Left lung (tissue), 10 donors: ENCODE results near the gene SPATA2. TPM values are rescaled to one million over a fixed set of nuclear protein-coding genes. Genes with fewer than 3 reads are reported as not detected.

Experiments
- ATAC-seq: fragments of 200-7000 bp; cut with Tn5 transposase; one replicate; pipeline ENCODE4 v1.9.1; 2020; ENCODE audit warnings: moderate library complexity
- DNase-seq, 4 donors: peaks; one replicate each; pipeline ENCODE4 v3.0.0-alpha.2; 2013 to 2020
- H3K27ac ChIP-seq, 2 donors: fragments of 200-600 bp; sonication (generic) in 1 of 2; one replicate each; pipeline versions ENCODE4 v1.5.0 to v1.8.0; 2020 to 2021
- H3K27me3 ChIP-seq, 2 donors: fragments of 200-600 bp; sonication (generic) in 1 of 2; one replicate each; pipeline versions ENCODE4 v1.5.0 to v1.8.0; 2020 to 2021
- H3K36me3 ChIP-seq, 2 donors: fragments of 200-600 bp; sonication (generic) in 1 of 2; one replicate each; pipeline versions ENCODE4 v1.5.0 to v1.8.0; 2020 to 2021
- H3K4me1 ChIP-seq, 2 donors: fragments of 200-600 bp; one replicate each; pipeline ENCODE4 v1.8.0; 2021
- H3K4me3 ChIP-seq, 2 donors: fragments of 200-600 bp; sonication (generic) in 1 of 2; one replicate each; pipeline versions ENCODE4 v1.5.0 to v1.8.0; 2020 to 2021; ENCODE audit warnings: mild to moderate bottlenecking in 1 of 2
- H3K9me3 ChIP-seq, 2 donors: fragments of 200-600 bp; sonication (generic) in 1 of 2; one replicate each; pipeline versions ENCODE4 v1.5.0 to v1.8.0; 2020 to 2021
- intact Hi-C, 2 donors: fragments of 100-400 bp; cut with DNase I; formaldehyde crosslinking; loops; one replicate each; pipeline versions ENCODE4 v1.11.2 to v1.14.2; 2022
- polyA plus RNA-seq, 6 donors: library from polyadenylated mRNA; unstranded; fragments of 120-200 nt; gene quantifications; one replicate each; pipeline ENCODE4 v1.2.1, GENCODE V29; 2013; ENCODE audit not compliant: insufficient read length in 6 of 6
- total RNA-seq, 2 donors: library from RNA; stranded (reverse); fragmentation: NEBNext Ultra II Directional; extraction: Animal tissue kit (Norgen Biotek cat#: 25700); gene quantifications; one replicate each; pipeline ENCODE4 v1.2.1, GENCODE V29; 2021
- TF ChIP-seq, protein P1 (sequence below), 2 donors: fragments of 200-600 bp; sonication (generic) in 1 of 2; IDR thresholded peaks; one replicate each; pipeline versions ENCODE4 v1.5.0 to v1.8.0; 2021; ENCODE audit warnings: antibody characterized with exemption in 2 of 2
- donor health status: DM: no; HTN: yes; CAD: no.
- donor health status: DM: no; HTN: no; CAD: no.

Gene SPATA2
- total and polyA plus RNA-seq, 8 donors, result 6.9 to 10.1 (median 7.6) TPM

DNA sequence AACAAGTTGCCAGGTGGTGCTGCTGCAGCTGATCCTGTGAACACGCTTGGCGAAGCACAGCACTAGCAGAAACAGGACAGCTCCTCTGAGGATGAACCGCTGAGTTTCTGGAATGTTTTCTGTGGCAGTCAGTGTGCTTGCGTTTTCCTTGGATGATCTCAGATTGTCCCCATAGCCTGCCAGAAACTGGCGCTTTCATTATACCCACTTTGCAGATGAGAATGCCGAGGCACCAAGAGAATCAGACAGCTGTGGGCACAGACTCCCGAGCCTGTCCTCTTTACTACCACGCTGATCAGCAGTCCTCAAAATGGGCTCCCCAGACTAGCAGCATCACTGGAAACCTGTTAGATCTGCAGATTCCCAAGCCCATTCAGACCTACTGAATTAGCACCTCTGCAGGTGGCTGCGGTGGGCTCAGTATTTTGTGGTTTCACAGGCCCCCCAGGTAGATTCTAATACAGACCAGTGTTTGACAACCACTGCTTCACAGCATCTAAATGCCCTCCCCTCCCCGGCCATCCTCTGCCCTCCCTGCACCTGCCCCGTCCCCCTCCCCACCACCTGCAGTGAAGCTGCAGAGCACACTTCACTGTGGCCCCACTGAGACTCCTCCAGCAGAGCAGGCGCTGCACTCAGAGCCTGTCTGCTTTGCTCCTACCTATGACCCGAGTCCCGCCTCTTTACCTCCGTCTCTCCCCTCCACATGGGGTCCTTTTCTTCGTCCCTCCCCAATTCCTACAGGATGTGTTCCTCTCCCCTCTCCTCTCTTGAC is 29.6 kb downstream of the SPATA2 start:
- ATAC-seq, result no peak
- TF ChIP-seq, protein P1, sequence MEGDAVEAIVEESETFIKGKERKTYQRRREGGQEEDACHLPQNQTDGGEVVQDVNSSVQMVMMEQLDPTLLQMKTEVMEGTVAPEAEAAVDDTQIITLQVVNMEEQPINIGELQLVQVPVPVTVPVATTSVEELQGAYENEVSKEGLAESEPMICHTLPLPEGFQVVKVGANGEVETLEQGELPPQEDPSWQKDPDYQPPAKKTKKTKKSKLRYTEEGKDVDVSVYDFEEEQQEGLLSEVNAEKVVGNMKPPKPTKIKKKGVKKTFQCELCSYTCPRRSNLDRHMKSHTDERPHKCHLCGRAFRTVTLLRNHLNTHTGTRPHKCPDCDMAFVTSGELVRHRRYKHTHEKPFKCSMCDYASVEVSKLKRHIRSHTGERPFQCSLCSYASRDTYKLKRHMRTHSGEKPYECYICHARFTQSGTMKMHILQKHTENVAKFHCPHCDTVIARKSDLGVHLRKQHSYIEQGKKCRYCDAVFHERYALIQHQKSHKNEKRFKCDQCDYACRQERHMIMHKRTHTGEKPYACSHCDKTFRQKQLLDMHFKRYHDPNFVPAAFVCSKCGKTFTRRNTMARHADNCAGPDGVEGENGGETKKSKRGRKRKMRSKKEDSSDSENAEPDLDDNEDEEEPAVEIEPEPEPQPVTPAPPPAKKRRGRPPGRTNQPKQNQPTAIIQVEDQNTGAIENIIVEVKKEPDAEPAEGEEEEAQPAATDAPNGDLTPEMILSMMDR (IDR thresholded peaks at IDR 0.05), result no peak
- H3K27me3 ChIP-seq, result no peaks in the 10 kb centered on the region
- no peak overlapping the region for H3K4me3 ChIP-seq
- no peak for DNase-seq
- peaks cover 0 to 90% of the 10 kb centered on the region in 2 donors for H3K36me3 ChIP-seq
- peaks cover 16 to 43% of the 10 kb centered on the region in 2 donors for H3K4me1 ChIP-seq
- H3K9me3 ChIP-seq, result no peaks in the 10 kb centered on the region
- intact Hi-C loops, result no loop called here
- H3K27ac ChIP-seq, result no peak overlapping the region

DNA sequence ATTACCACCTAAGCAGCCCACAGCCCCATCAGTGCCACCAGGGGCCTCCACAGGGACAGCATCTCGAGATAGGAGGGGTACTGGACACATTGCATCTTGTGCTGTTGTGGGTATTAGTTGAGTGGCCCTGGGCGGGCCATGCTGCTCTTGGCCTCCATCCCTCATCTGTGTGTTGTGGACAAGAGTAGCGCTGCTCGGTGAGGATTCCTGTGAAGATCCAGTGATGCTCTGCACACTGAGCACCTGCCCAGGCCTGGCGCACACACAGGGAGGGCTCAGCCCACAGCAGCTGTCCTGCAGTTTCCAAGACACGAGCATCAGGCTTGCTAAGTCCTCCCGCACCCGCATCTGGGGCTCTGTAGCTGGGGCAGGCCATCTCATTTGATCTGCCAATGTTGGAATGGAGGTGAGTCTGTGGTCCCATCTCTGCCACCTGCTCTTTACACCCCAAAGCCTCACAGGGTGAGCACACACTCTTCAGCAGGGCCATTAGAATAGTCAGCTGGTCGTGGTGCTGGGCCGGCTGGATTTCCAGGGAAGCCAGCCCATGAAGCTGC is 32.0 kb downstream of the SPATA2 start:
- H3K27ac ChIP-seq, result no peak overlapping the region
- TF ChIP-seq, protein P1 (IDR thresholded peaks at IDR 0.05), result no peak
- DNase-seq (no peak), ATAC-seq (no peak)
- intact Hi-C loops, result no loop called here
- no peak overlapping the region for H3K4me3 ChIP-seq
- H3K4me1 ChIP-seq, result peaks cover 0 to 18% of the 10 kb centered on the region in 2 donors
- no peaks in the 10 kb centered on the region for H3K27me3 ChIP-seq
- no peaks in the 10 kb centered on the region for H3K9me3 ChIP-seq
- peaks cover 1 to 99% of the 10 kb centered on the region in 2 donors for H3K36me3 ChIP-seq

DNA sequence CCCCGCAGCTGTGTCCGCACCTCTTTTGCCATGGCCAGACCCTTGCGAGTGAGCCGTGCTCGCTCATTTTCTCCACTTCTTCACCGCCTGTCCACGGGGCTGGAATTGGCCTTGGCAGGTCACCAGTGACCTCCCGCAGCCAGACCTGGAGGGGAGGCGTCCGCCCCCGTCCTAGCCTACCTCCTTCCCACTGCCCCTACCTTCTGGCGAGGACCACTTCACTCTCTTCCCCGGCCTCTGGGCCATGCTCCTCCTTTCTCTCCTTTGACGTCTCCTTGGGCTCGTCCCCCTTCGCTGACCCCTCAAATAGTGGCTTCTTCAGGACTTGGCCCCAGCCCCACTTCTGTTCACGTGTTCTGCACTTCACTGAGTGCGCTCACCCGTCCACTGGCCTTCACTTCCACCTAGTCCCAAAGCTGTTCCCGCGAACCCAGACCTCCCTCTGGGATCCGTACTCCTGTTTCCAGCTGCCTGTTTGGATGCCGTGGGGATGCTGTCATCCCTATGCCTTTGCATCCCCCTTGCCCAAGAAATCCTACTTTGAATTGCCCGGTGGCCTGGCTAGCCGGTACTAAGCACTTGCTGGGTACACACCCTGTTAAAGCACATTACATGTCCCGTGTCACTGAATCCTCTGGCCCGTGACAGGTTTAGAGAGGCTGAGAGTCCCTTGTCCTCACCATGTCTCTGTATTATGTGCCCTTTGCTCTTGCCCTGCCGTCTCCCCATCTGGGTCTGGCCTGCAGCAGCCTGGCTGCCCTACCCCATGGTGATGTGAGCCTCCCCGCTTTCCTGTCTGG is 33.0 kb downstream of the SPATA2 start:
- H3K36me3 ChIP-seq, result peaks cover 4 to 97% of the 10 kb centered on the region in 2 donors
- TF ChIP-seq, protein P1 (IDR thresholded peaks at IDR 0.05), result no peak
- intact Hi-C loops, result no loop called here

DNA sequence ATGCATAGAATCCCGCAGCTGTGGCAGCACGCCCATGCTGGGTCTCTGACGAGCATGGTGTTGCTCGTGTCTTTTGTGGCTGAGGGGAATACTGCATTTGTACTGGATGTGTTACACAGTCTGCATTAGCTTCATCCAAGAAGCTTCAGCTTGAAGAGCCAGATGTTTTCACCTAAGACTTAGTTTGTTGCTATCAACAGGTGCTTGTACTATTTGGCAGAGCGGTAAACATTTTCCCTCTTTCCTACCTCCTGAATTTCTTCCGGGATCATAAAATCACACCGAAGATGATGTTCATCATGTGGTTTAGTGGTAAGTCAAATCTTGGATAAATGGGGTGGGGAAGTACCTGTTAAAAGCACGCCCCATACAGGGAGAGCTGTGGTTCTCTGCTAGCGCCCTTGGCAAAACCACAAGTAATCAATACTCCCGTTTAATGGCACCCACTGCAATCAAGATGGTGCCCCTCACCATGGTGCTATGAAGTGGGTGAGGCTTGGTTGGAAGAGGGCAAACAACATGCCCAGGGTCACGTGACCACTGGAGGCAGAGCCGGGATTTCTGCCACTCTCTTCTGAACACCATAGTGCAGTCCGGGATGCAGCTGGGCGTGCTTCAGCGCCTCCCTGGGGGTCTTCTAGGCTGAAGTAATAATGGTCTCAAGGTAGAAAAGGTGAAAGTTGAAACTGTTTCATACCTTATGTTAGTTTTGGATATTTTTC is 34.4 kb downstream of the SPATA2 start:
- Histone ChIP-seq H3K27ac (no peak overlapping the region), H3K4me3 (no peak overlapping the region), H3K4me1 (no peaks in the 10 kb centered on the region), H3K9me3 (no peaks in the 10 kb centered on the region), H3K27me3 (no peaks in the 10 kb centered on the region), H3K36me3 (peaks cover 4 to 96% of the 10 kb centered on the region in 2 donors)
- DNase-seq, result no peak
- ATAC-seq, result no peak
- intact Hi-C loops, result no loop called here
- TF ChIP-seq, protein P1 (IDR thresholded peaks at IDR 0.05), result no peak

More for the DNA sequence above, 33.0 kb downstream of the SPATA2 start:
- DNase-seq (no peak), ATAC-seq (no peak)
- H3K27ac ChIP-seq, result no peak overlapping the region
- H3K4me1 ChIP-seq, result peaks cover 0 to 11% of the 10 kb centered on the region in 2 donors
- no peak overlapping the region for H3K4me3 ChIP-seq
- H3K27me3 ChIP-seq, result no peaks in the 10 kb centered on the region
- no peaks in the 10 kb centered on the region for H3K9me3 ChIP-seq
